K562 (cell line): Measurements from ENCODE around the gene MEIOB. TPM values are rescaled to one million over a fixed set of nuclear protein-coding genes. Genes with fewer than 3 reads are reported as not detected.
A peak's percentile ranks its signal among the peaks of the same experiment; 100 is the strongest.

Source experiments
- ERF ChIP-seq: fragments of 450-650 bp; formaldehyde crosslinking; IDR thresholded peaks from 2 replicates; pipeline ENCODE4 v1.4.0; 2020; ENCODE audit warnings: mild to moderate bottlenecking, mixed read lengths
- ETV6 ChIP-seq, 3 experiments: fragments of 150-350 bp in 1 of 3; sonication (generic) in 1 of 3; formaldehyde crosslinking in 1 of 3; IDR thresholded peaks; 2 replicates each; pipeline versions ENCODE4 v1.6.1 to v1.8.0; 2014 to 2022; ENCODE audit warnings: borderline replicate concordance in 2 of 3, low read depth in 2 of 3, antibody characterized with exemption in 1 of 3, low read length in 1 of 3, mild to moderate bottlenecking in 1 of 3, missing genetic modification reagents in 1 of 3
- GTF2E2 ChIP-seq: fragments of 200-800 bp; sonication (Bioruptor generic); IDR thresholded peaks from 2 replicates; pipeline ENCODE4 v1.6.1; 2016; ENCODE audit warnings: missing genetic modification characterization, missing compliant biosample characterization
- HOXB6 ChIP-seq: fragments of 250-450 bp; sonication (Bioruptor Pico); IDR thresholded peaks from 2 replicates; pipeline ENCODE4 v1.5.1; 2022; ENCODE audit warnings: mild to moderate bottlenecking, borderline replicate concordance
- MECOM ChIP-seq: fragments of 250-450 bp; sonication (Bioruptor Pico); IDR thresholded peaks from 2 replicates; pipeline ENCODE4 v1.8.0; 2022; ENCODE audit warnings: inconsistent platforms
- TOE1 ChIP-seq, 2 experiments: fragments of 450-650 bp in 1 of 2; sonication (generic) in 1 of 2; formaldehyde crosslinking in 1 of 2; IDR thresholded peaks; 2 replicates each; pipeline versions ENCODE4 v1.7.1 to v1.8.0; 2016 to 2022; ENCODE audit warnings: borderline replicate concordance in 2 of 2, mild to moderate bottlenecking in 2 of 2, antibody characterized with exemption in 1 of 2, inconsistent platforms in 1 of 2, low read depth in 1 of 2, missing genetic modification reagents in 1 of 2, moderate library complexity in 1 of 2
- ZNF175 ChIP-seq: fragments of 200-800 bp; sonication (Bioruptor generic); IDR thresholded peaks from 2 replicates; pipeline ENCODE4 v1.6.1; 2016; ENCODE audit warnings: low read depth, mild to moderate bottlenecking, missing genetic modification characterization, missing compliant biosample characterization
- ZNF316 ChIP-seq: fragments of 450-650 bp; IDR thresholded peaks from 2 replicates; pipeline ENCODE4 v1.6.1; 2016
- polyA plus RNA-seq, 8 experiments: library from polyadenylated mRNA; depleted of rRNA in 4 of 8; stranded (reverse) in 5 of 8; unstranded in 3 of 8; fragments of >200 nt; fragmentation: Nextera tagmentation in 2 of 8; fragmentation: Illumina TruSeq in 1 of 8; extraction: Ambion mirVana in 2 of 8; extraction: Trizol in 1 of 8; gene quantifications; 2 replicates each; pipeline versions ENCODE4 v1.2.1 to v1.2.3, GENCODE V29; 2011 to 2014; ENCODE audit warnings: inconsistent platforms in 1 of 8, missing spikeins in 1 of 8
- total RNA-seq, 7 experiments: library from RNA; depleted of rRNA in 6 of 7; stranded (reverse); fragments of >200 nt in 6 of 7; fragmentation: Illumina TruSeq in 2 of 7; extraction: Trizol in 2 of 7; gene quantifications; 2 replicates each; pipeline versions ENCODE4 v1.2.1 to v1.2.3, GENCODE V29; 2011 to 2021; ENCODE audit warnings: low replicate concordance in 1 of 7
- TF ChIP-seq, protein P1 (sequence below), 2 experiments: fragments of 450-650 bp; IDR thresholded peaks; 2 replicates each; pipeline ENCODE4 v1.6.1; 2016; ENCODE audit warnings: mild to moderate bottlenecking in 2 of 2, borderline replicate concordance in 1 of 2, low read depth in 1 of 2, moderate library complexity in 1 of 2
- TF ChIP-seq, protein P2 (sequence below), 3 experiments: IDR thresholded peaks in 2 of 3; conservative IDR thresholded peaks in 1 of 3; 2 replicates each; pipeline ENCODE4 v1.5.1; 2011 to 2012; ENCODE audit warnings: low read length in 3 of 3, mild to moderate bottlenecking in 3 of 3, control low read depth in 2 of 3, improper control_type of control experiment in 1 of 3, inconsistent platforms in 1 of 3, low read depth in 1 of 3, mixed read lengths in 1 of 3, moderate library complexity in 1 of 3; ENCODE audit not compliant: insufficient read depth in 2 of 3

MEIOB gene
- total and polyA plus RNA-seq, 9 of the 15 experiments (the other 6 are each of a cell fraction or from before 2014, with no cell fraction given) = 25.4 to 203 (median 97.6) TPM

DNA sequence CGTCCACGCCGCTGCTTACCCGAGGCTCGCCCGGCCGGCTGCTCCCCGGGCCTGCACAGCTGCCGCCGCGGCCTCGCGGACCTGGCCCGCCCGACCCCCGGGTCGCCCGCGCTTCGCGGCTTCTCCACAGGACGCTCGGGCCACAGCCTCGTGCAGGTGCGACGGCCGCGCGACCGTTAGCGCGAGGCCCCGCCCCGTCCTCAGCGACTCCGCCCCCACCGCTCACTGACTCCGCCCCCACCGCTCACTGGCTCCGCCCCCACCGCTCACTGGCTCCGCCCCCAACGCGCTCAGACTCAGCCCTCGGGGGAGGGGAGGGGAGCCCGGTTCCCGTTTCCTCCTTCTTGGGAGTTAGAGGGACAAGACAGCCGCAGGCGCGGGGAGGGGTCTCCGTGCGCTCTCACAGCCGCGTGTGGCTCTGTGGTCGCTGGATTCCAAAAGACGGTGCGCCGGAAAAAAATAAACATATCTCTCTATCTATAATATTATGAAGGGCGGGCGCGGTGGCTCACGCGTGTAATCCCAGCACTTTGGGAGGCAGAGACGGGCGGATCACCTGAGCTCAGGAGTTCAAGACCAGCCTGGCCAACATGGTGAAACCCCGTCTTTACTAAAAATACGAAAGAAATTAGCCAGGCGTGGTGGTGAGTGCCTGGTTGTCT is at the start of gene MEIOB (continued):
- TF ChIP-seq, protein P1, sequence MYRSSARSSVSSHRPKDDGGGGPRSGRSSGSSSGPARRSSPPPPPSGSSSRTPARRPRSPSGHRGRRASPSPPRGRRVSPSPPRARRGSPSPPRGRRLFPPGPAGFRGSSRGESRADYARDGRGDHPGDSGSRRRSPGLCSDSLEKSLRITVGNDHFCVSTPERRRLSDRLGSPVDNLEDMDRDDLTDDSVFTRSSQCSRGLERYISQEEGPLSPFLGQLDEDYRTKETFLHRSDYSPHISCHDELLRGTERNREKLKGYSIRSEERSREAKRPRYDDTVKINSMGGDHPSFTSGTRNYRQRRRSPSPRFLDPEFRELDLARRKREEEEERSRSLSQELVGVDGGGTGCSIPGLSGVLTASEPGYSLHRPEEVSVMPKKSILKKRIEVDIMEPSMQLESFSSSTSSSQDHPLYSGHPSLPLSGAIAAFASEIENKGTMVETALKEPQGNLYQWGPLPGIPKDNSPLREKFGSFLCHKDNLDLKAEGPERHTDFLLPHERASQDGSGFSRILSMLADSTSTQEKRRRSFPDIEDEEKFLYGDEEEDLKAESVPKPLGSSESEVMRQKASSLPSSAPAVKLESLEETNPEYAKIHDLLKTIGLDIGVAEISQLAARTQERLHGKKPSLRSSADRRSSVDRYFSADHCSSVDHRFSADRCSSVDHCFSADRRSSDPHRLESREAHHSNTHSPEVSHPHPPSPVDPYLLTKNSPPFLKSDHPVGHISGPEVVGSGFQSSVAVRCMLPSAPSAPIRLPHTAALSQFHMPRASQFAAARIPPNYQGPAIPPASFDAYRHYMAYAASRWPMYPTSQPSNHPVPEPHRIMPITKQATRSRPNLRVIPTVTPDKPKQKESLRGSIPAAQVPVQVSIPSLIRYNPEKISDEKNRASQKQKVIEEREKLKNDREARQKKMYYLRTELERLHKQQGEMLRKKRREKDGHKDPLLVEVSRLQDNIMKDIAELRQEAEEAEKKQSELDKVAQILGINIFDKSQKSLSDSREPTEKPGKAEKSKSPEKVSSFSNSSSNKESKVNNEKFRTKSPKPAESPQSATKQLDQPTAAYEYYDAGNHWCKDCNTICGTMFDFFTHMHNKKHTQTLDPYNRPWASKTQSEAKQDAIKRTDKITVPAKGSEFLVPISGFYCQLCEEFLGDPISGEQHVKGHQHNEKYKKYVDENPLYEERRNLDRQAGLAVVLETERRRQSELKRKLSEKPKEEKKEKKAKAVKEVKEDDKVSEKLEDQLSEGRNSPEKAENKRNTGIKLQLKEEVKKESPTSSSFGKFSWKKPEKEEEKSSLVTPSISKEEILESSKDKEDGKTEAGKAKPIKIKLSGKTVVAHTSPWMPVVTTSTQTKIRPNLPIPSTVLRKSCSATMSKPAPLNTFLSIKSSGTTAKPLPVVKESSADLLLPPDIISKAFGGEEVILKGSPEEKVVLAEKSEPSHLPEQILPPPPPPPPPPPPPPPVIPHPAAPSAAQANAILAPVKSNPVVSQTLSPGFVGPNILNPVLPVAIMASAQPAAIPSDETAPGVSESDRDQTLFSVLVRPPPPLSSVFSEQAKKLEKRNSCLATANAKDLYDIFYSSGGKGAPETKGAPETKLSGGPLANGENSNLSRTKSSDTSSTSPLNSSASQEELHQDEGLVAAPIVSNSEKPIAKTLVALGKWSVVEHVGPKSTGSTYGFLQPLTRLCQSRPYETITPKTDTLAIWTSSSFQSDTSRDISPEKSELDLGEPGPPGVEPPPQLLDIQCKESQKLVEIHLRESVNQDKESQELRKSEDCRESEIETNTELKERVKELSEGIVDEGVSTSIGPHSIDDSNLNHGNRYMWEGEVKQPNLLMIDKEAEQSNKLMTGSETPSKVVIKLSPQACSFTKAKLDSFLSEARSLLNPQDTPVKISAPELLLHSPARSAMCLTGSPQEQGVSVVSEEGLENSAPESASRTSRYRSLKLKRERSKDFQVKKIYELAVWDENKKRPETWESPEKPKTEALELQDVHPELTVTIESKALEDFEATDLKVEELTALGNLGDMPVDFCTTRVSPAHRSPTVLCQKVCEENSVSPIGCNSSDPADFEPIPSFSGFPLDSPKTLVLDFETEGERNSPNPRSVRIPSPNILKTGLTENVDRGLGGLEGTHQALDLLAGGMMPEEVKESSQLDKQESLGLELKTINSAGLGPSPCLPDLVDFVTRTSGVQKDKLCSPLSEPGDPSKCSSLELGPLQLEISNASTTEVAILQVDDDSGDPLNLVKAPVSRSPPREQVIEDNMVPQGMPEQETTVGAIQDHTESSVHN (IDR thresholded peaks at IDR 0.05; ENCODE audit: borderline replicate concordance in 1 of 2, low read depth in 1 of 2) = no peak
- TF ChIP-seq ZNF316 (no peak), MECOM (CRISPR knock-in tag) (no peak), ZNF175 (CRISPR knock-in tag) (no peak), TOE1 (IDR thresholded peaks at IDR 0.05; ENCODE audit: borderline replicate concordance) (peak; percentile 54; the same call in 1 of the 2 replicates), TOE1 (CRISPR knock-in tag; IDR thresholded peaks at IDR 0.05; ENCODE audit: borderline replicate concordance, low read depth) (no peak), ETV6 (IDR thresholded peaks at IDR 0.05; ENCODE audit: borderline replicate concordance in 1 of 2, low read depth in 2 of 2, low read length in 1 of 2) (no peak), ETV6 (CRISPR knock-in tag; IDR thresholded peaks at IDR 0.05; ENCODE audit: borderline replicate concordance) (no peak), HOXB6 (CRISPR knock-in tag) (no peak), GTF2E2 (no peak), ERF (CRISPR knock-in tag) (peak; percentile 60; the same call in 1 of the 2 replicates)
- TF ChIP-seq, protein P2, sequence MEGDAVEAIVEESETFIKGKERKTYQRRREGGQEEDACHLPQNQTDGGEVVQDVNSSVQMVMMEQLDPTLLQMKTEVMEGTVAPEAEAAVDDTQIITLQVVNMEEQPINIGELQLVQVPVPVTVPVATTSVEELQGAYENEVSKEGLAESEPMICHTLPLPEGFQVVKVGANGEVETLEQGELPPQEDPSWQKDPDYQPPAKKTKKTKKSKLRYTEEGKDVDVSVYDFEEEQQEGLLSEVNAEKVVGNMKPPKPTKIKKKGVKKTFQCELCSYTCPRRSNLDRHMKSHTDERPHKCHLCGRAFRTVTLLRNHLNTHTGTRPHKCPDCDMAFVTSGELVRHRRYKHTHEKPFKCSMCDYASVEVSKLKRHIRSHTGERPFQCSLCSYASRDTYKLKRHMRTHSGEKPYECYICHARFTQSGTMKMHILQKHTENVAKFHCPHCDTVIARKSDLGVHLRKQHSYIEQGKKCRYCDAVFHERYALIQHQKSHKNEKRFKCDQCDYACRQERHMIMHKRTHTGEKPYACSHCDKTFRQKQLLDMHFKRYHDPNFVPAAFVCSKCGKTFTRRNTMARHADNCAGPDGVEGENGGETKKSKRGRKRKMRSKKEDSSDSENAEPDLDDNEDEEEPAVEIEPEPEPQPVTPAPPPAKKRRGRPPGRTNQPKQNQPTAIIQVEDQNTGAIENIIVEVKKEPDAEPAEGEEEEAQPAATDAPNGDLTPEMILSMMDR (IDR thresholded peaks at IDR 0.05 in 2 of 3, conservative IDR thresholded peaks at IDR 0.05 in 1 of 3; ENCODE audit: insufficient read depth in 2 of 3, low read depth in 1 of 3, low read length in 3 of 3) = no peak
